NCI-H748 treated with DMSO at 0.1 percent for 48 hours (cell line): Measurements from ENCODE around the gene SLC46A1.

Experiments
- DNase-seq: peaks from one replicate; lab custom pipeline; 2025; lab: John Stamatoyannopoulos, UW

SLC46A1 gene

GRCh38 chr17:28404007-28404406, 2.0 kb downstream of the SLC46A1 start:
- no peak for DNase-seq

- DNase-seq, result no peak
These were observed 3.2 kb downstream of the SLC46A1 start for GRCh38 chr17:28402844-28403243.

GRCh38 chr17:28402224-28402630, 3.8 kb downstream of the SLC46A1 start:
- no peak for DNase-seq

GRCh38 chr17:28399808-28400207, 6.2 kb downstream of the SLC46A1 start:
- DNase-seq, result no peak

GRCh38 chr17:28398280-28398981, 7.6 kb downstream of the SLC46A1 start:
- DNase-seq, result no peak

GRCh38 chr17:28397687-28398279, 8.2 kb downstream of the SLC46A1 start:
- DNase-seq, result no peak

- no peak for DNase-seq
These were observed 8.7 kb downstream of the SLC46A1 start for GRCh38 chr17:28397275-28397674.

GRCh38 chr17:28396635-28397239, 9.3 kb downstream of the SLC46A1 start:
- DNase-seq, result no peak

GRCh38 chr17:28395968-28396367, 10.0 kb downstream of the SLC46A1 start:
- no peak for DNase-seq

GRCh38 chr17:28395426-28395825, 10.6 kb downstream of the SLC46A1 start:
- no peak for DNase-seq

- no peak for DNase-seq
These were observed 11.5 kb downstream of the SLC46A1 start for GRCh38 chr17:28394337-28395116.

- DNase-seq, result no peak
These were observed 13.5 kb downstream of the SLC46A1 start for GRCh38 chr17:28392491-28392890.

GRCh38 chr17:28391401-28391800, 14.6 kb downstream of the SLC46A1 start:
- DNase-seq, result no peak

- no peak for DNase-seq
These were observed 15.0 kb downstream of the SLC46A1 start for GRCh38 chr17:28390984-28391383.

GRCh38 chr17:28390563-28390962, 15.4 kb downstream of the SLC46A1 start:
- no peak for DNase-seq

GRCh38 chr17:28390141-28390540, 15.9 kb downstream of the SLC46A1 start:
- no peak for DNase-seq

- DNase-seq, result no peak
These were observed 17.9 kb downstream of the SLC46A1 start for GRCh38 chr17:28388106-28388505.

GRCh38 chr17:28386391-28386790, 19.6 kb downstream of the SLC46A1 start:
- no peak for DNase-seq

GRCh38 chr17:28385406-28385805, 20.6 kb downstream of the SLC46A1 start:
- no peak for DNase-seq

- no peak for DNase-seq
These were observed 21.0 kb downstream of the SLC46A1 start for GRCh38 chr17:28385037-28385400.

GRCh38 chr17:28384281-28385036, 21.6 kb downstream of the SLC46A1 start:
- peak; percentile 63 for DNase-seq
